Prostate gland (tissue), 2 donors: ENCODE results near the gene SLC4A3.

Experiments used
- POLR2AphosphoS5 ChIP-seq: sonication (generic); formaldehyde crosslinking; IDR thresholded peaks from one replicate; pipeline ENCODE4 v1.6.1; 2017; ENCODE audit warnings: antibody characterized with exemption
- TF ChIP-seq, protein P1 (sequence below), 4 experiments: fragments of 200-600 bp in 2 of 4; fragments of 450-650 bp in 2 of 4; sonication (generic) in 2 of 4; IDR thresholded peaks; 1 replicate in 3 of 4; 2 replicates in 1 of 4; pipeline ENCODE4 v1.5.1; 2016 to 2019; ENCODE audit warnings: antibody characterized with exemption in 4 of 4, mild to moderate bottlenecking in 2 of 4, moderate library complexity in 2 of 4

GRCh38 chr2:219608399-219608964 is 18.9 kb upstream of the SLC4A3 start:
- TF ChIP-seq, protein P1, sequence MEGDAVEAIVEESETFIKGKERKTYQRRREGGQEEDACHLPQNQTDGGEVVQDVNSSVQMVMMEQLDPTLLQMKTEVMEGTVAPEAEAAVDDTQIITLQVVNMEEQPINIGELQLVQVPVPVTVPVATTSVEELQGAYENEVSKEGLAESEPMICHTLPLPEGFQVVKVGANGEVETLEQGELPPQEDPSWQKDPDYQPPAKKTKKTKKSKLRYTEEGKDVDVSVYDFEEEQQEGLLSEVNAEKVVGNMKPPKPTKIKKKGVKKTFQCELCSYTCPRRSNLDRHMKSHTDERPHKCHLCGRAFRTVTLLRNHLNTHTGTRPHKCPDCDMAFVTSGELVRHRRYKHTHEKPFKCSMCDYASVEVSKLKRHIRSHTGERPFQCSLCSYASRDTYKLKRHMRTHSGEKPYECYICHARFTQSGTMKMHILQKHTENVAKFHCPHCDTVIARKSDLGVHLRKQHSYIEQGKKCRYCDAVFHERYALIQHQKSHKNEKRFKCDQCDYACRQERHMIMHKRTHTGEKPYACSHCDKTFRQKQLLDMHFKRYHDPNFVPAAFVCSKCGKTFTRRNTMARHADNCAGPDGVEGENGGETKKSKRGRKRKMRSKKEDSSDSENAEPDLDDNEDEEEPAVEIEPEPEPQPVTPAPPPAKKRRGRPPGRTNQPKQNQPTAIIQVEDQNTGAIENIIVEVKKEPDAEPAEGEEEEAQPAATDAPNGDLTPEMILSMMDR (IDR thresholded peaks at IDR 0.05), result no peak
- TF ChIP-seq POLR2AphosphoS5, result no peak
